HCT116 (cell line): ENCODE results near the gene ANXA7. TPM values are rescaled to one million over a fixed set of nuclear protein-coding genes. Genes with fewer than 3 reads are reported as not detected.

Experiments used
- ATAC-seq: fragments of 200-7000 bp; cut with Tn5 transposase; 2 replicates; pipeline ENCODE4 v1.9.1; 2020; ENCODE audit warnings: mild to moderate bottlenecking, moderate library complexity
- BruUV-seq: library from RNA; stranded (reverse); fragments of 400-500 nt; replicated peaks from 2 replicates; lab custom pipeline; 2021; lab: Mats Ljungman, UMichigan
- CTCF ChIA-PET: fragments of 300-600 bp; sonication (Branson Sonifier 250); formaldehyde crosslinking; loops from one replicate; lab custom pipeline; 2021; ENCODE audit warnings: antibody characterized with exemption; lab: Charles Lee
- POLR2A ChIA-PET: fragments of 300-600, 350-600 bp; sonication (Branson Sonifier 250); formaldehyde crosslinking; loops from one replicate; lab custom pipeline; 2021; ENCODE audit warnings: antibody characterized with exemption; lab: Charles Lee
- RAD21 ChIA-PET, 2 experiments: fragments of 300-600 bp; sonication (Branson Sonifier 250); formaldehyde crosslinking; loops; one replicate each; lab custom pipeline; 2023; ENCODE audit warnings: low total read pairs in 2 of 2; ENCODE audit not compliant: uncharacterized antibody in 2 of 2, unreplicated experiment in 2 of 2, low non-redundant PET in 1 of 2; lab: Charles Lee
- DNase-seq: peaks from one replicate; pipeline ENCODE4 v3.0.0-alpha.2; 2010; ENCODE audit warnings: low read depth, low spot score
- H2AFZ ChIP-seq: fragments of 200-600 bp; shearing (Covaris generic), sonication (generic); 2 replicates; pipeline ENCODE4 v1.6.1; 2017; ENCODE audit warnings: low read depth, mixed run types, mixed read lengths, antibody characterized with exemption, low read length; ENCODE audit not compliant: poor library complexity, severe bottlenecking
- H3K27ac ChIP-seq: 2 replicates; pipeline ENCODE4 v1.5.1; 2012; ENCODE audit warnings: low read depth, low read length
- H3K27me3 ChIP-seq: fragments of 200-600 bp; sonication (generic); 2 replicates; pipeline ENCODE4 v1.6.1; 2016; ENCODE audit warnings: mixed run types, low read length, mixed read lengths; ENCODE audit not compliant: insufficient read depth
- H3K36me3 ChIP-seq, 2 experiments: fragments of 200-500 bp in 1 of 2; fragments of 200-600 bp in 1 of 2; sonication (Bioruptor generic) in 1 of 2; sonication (generic) in 1 of 2; 2 replicates each; pipeline versions ENCODE4 v1.5.1 to v1.6.1; 2014 to 2016; ENCODE audit warnings: low read length in 2 of 2, inconsistent platforms in 1 of 2, mixed read lengths in 1 of 2, mixed run types in 1 of 2; ENCODE audit not compliant: insufficient read depth in 2 of 2, control insufficient read depth in 1 of 2
- H3K4me1 ChIP-seq, 2 experiments: fragments of 200-600 bp in 1 of 2; sonication (generic) in 1 of 2; 2 replicates each; pipeline versions ENCODE4 v1.5.1 to v1.6.1; 2012 to 2017; ENCODE audit warnings: low read length in 2 of 2, inconsistent platforms in 1 of 2, mild to moderate bottlenecking in 1 of 2, mixed read lengths in 1 of 2, mixed run types in 1 of 2, moderate library complexity in 1 of 2; ENCODE audit not compliant: insufficient read depth in 2 of 2, control insufficient read depth in 1 of 2
- H3K4me2 ChIP-seq: fragments of 200-600 bp; sonication (generic); 2 replicates; pipeline ENCODE4 v1.6.1; 2017; ENCODE audit warnings: mixed run types, low read length, mixed read lengths
- H3K4me3 ChIP-seq, 2 experiments: fragments of 200-600 bp in 1 of 2; sonication (generic) in 1 of 2; replicated peaks in 1 of 2; 2 replicates each; pipeline ENCODE4 v1.5.1; 2011 to 2016; ENCODE audit warnings: low read length in 2 of 2, control low read depth in 1 of 2, low read depth in 1 of 2, mild to moderate bottlenecking in 1 of 2, mixed read lengths in 1 of 2, mixed run types in 1 of 2
- H3K79me2 ChIP-seq: fragments of 200-600 bp; sonication (generic); 2 replicates; pipeline ENCODE4 v1.6.1; 2017; ENCODE audit warnings: mild to moderate bottlenecking, mixed run types, low read length, moderate library complexity, mixed read lengths; ENCODE audit not compliant: insufficient read depth
- H3K9ac ChIP-seq: fragments of 200-600 bp; sonication (generic); 2 replicates; pipeline ENCODE4 v1.6.1; 2016; ENCODE audit warnings: low read length, mixed read lengths
- H3K9me2 ChIP-seq: fragments of 200-600 bp; sonication (generic), shearing (Covaris generic); 2 replicates; pipeline ENCODE4 v1.6.1; 2017; ENCODE audit warnings: mixed run types, mild to moderate bottlenecking, moderate library complexity; ENCODE audit not compliant: insufficient read depth
- H3K9me3 ChIP-seq, 2 experiments: fragments of 200-500 bp in 1 of 2; fragments of 200-600 bp in 1 of 2; sonication (Bioruptor generic) in 1 of 2; sonication (generic) in 1 of 2; 2 replicates each; pipeline ENCODE4 v1.6.1; 2014 to 2017; ENCODE audit warnings: low read length in 2 of 2, mixed read lengths in 2 of 2, inconsistent platforms in 1 of 2, low read depth in 1 of 2, mild to moderate bottlenecking in 1 of 2, mixed run types in 1 of 2, moderate library complexity in 1 of 2; ENCODE audit not compliant: control insufficient read depth in 1 of 2, insufficient read depth in 1 of 2
- H4K20me1 ChIP-seq: fragments of 200-600 bp; sonication (generic), shearing (Covaris generic); 2 replicates; pipeline ENCODE4 v1.6.1; 2017; ENCODE audit warnings: mixed run types, mild to moderate bottlenecking, moderate library complexity; ENCODE audit not compliant: insufficient read depth
- ATF3 ChIP-seq: IDR thresholded peaks from 2 replicates; pipeline ENCODE4 v1.6.1; 2012
- CEBPB ChIP-seq: IDR thresholded peaks from 2 replicates; pipeline ENCODE4 v1.6.1; 2012; ENCODE audit warnings: low read depth
- CTCF ChIP-seq, 3 experiments: fragments of 200-600 bp in 1 of 3; sonication (generic) in 1 of 3; IDR thresholded peaks in 2 of 3; conservative IDR thresholded peaks in 1 of 3; 2 replicates each; pipeline ENCODE4 v1.5.1; 2012 to 2017; ENCODE audit warnings: low read depth in 2 of 3, low read length in 2 of 3, antibody characterized with exemption in 1 of 3, borderline replicate concordance in 1 of 3, control low read depth in 1 of 3, mild to moderate bottlenecking in 1 of 3, mixed read lengths in 1 of 3, mixed run types in 1 of 3, moderate library complexity in 1 of 3; ENCODE audit not compliant: insufficient read depth in 1 of 3
- EGR1 ChIP-seq: IDR thresholded peaks from 2 replicates; pipeline ENCODE4 v1.6.1; 2012; ENCODE audit warnings: low read depth
- FOSL1 ChIP-seq: IDR thresholded peaks from 2 replicates; pipeline ENCODE4 v1.6.1; 2012; ENCODE audit warnings: low read depth
- MAX ChIP-seq: IDR thresholded peaks from 2 replicates; pipeline ENCODE4 v1.6.1; 2012
- REST ChIP-seq: IDR thresholded peaks from 2 replicates; pipeline ENCODE4 v1.6.1; 2012; ENCODE audit warnings: low read depth
- SIN3A ChIP-seq: IDR thresholded peaks from 2 replicates; pipeline ENCODE4 v1.6.1; 2012; ENCODE audit warnings: low read depth
- SP1 ChIP-seq: IDR thresholded peaks from 2 replicates; pipeline ENCODE4 v1.6.1; 2012; ENCODE audit warnings: low read depth
- intact Hi-C: fragments of 100-400 bp; cut with micrococcal nuclease; formaldehyde crosslinking; loops from 2 replicates; pipeline ENCODE4 v1.10.0; 2022
- total RNA-seq: library from RNA; stranded (reverse); gene quantifications from one replicate; pipeline ENCODE4 v1.2.1, GENCODE V29; 2021; ENCODE audit not compliant: unreplicated experiment

The ANXA7 gene
- total RNA-seq, 1 experiment from 2014 or later: 105 TPM

- no peak for TF ChIP-seq CTCF (IDR thresholded peaks at IDR 0.05 in 2 of 3, conservative IDR thresholded peaks at IDR 0.05 in 1 of 3; ENCODE audit: borderline replicate concordance in 1 of 3, insufficient read depth in 1 of 3, low read depth in 2 of 3, low read length in 2 of 3)
- no peak for TF ChIP-seq SP1
- no peak for TF ChIP-seq SIN3A
- TF ChIP-seq CEBPB: no peak
These were observed 30.6 kb upstream of the ANXA7 start (continued) for GRCh38 chr10:73444457-73444856.

- BruUV-seq: no TSS peak
- Histone ChIP-seq H3K27ac (no peak overlapping the region), H3K4me2 (peak overlapping the region; percentile 27), H3K9ac (no peak overlapping the region), H3K9me2 (no peaks in the 10 kb centered on the region), H4K20me1 (no peaks in the 10 kb centered on the region), H3K36me3 (peaks cover 5 to 7% of the 10 kb centered on the region in 2 experiments; a peak in 1 of 4 replicates), H2AFZ (no peak overlapping the region), H3K9me3 (no peaks in the 10 kb centered on the region), H3K4me3 (no peak overlapping the region), H3K4me1 (peaks cover 0 to 10% of the 10 kb centered on the region in 2 experiments; a peak in 2 of 4 replicates), H3K79me2 (no peaks in the 10 kb centered on the region), H3K27me3 (no peaks in the 10 kb centered on the region)
- intact Hi-C loops: no loop called here
- TF ChIP-seq SIN3A (no peak), FOSL1 (0 out of 2 replicates have a peak, but pooled peaks have one; percentile 26), EGR1 (peak; percentile 55; the same call in 1 of the 2 replicates), REST (no peak), MAX (no peak), ATF3 (no peak)
- no peak for DNase-seq
- POLR2A ChIA-PET: interaction anchor here (0.8 kb wide), 1 partner anchor 28 kb away, joined by 3 read pairs; no protein-coding TSS in a partner anchor
- RAD21 ChIA-PET: no interaction called here
- peak; percentile 38; the same call in 1 of the 2 replicates for ATAC-seq
- CTCF ChIA-PET: no interaction called here
These were observed 25.9 kb upstream of the ANXA7 start for GRCh38 chr10:73439605-73440312.
